NCI-H526 (cell line): ENCODE measurements around the gene TXNIP.

ENCODE experiments used
- DNase-seq, 2 experiments: peaks; one replicate each; lab custom pipeline; 2025; lab: John Stamatoyannopoulos, UW

Gene TXNIP

GRCh38 chr1:146012703-146013558 lies 16.6 kb upstream of the TXNIP start:
- DNase-seq, result peak; percentile 82 to 91

- no peak for DNase-seq
These were observed 13.9 kb upstream of the TXNIP start for GRCh38 chr1:146010126-146010738.

GRCh38 chr1:146007489-146008133 lies 11.2 kb upstream of the TXNIP start:
- DNase-seq, result no peak

- DNase-seq, result no peak
These were observed 5.3 kb upstream of the TXNIP start for GRCh38 chr1:146001709-146002108.

- no peak for DNase-seq
These were observed 3.1 kb upstream of the TXNIP start for GRCh38 chr1:145999321-146000024.

- no peak for DNase-seq
These were observed 1.3 kb upstream of the TXNIP start for GRCh38 chr1:145997718-145998023.

- DNase-seq, result peak; percentile 67 to 80
These were observed 788 bp upstream of the TXNIP start for GRCh38 chr1:145997016-145997717.

- DNase-seq, result peak; percentile 56 to 78
These were observed 381 bp downstream of the TXNIP start for GRCh38 chr1:145995964-145996432.

GRCh38 chr1:145995148-145995881 lies 1.1 kb downstream of the TXNIP start:
- DNase-seq, result peak in 1 of 2 experiments; percentile 39

- no peak for DNase-seq
These were observed 1.8 kb downstream of the TXNIP start for GRCh38 chr1:145994391-145995120.

- no peak for DNase-seq
These were observed 2.6 kb downstream of the TXNIP start for GRCh38 chr1:145993618-145994390.

- DNase-seq, result no peak
These were observed 3.3 kb downstream of the TXNIP start for GRCh38 chr1:145992958-145993617.

- DNase-seq, result no peak
These were observed 3.9 kb downstream of the TXNIP start for GRCh38 chr1:145992502-145992936.

GRCh38 chr1:145991735-145992412 lies 4.5 kb downstream of the TXNIP start:
- no peak for DNase-seq

GRCh38 chr1:145990249-145990855 lies 6.0 kb downstream of the TXNIP start:
- no peak for DNase-seq

- DNase-seq, result no peak
These were observed 7.6 kb downstream of the TXNIP start for GRCh38 chr1:145988773-145989172.

- DNase-seq, result no peak
These were observed 8.5 kb downstream of the TXNIP start for GRCh38 chr1:145987926-145988325.

GRCh38 chr1:145986551-145986950 lies 9.8 kb downstream of the TXNIP start:
- DNase-seq, result no peak
